ENCODE data around the gene TMEM108.

Gene TMEM108

DNA sequence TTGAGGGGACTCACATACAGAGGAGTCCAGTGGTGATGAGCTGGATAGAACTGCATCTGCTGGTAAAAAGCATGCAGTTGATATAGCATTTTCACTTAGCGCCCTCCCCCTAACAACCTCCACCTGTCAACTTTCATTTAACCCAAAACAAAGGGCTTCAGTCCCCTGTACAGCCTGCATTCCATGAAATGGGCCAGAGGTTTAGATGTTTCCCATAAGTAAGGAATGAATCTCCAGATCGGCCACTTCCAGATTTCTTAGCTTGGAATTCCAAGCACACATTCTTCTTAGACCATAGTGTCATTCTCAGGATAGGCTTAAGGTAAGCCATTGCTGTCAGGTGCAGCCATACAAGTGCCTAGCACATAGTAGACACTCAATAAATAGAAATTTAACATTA, 328.7 kb downstream of the TMEM108 start:
- H4K8ac ChIP-seq (ENCODE audit: low read depth, low read length) = no peak overlapping the region
- H2BK120ac ChIP-seq (ENCODE audit: insufficient read depth, low read length, poor library complexity) = no peak overlapping the region
- H3K4me2 ChIP-seq (ENCODE audit: low read length) = no peak overlapping the region
- no peak overlapping the region for H3K18ac ChIP-seq (ENCODE audit: low read length)
- no peak overlapping the region for H2AK5ac ChIP-seq (ENCODE audit: low read length)
- H3K4ac ChIP-seq (ENCODE audit: low read depth, low read length) = no peak overlapping the region
- H4K91ac ChIP-seq (ENCODE audit: low read depth, low read length) = no peak overlapping the region
- H3K27ac ChIP-seq (ENCODE audit: low read depth, low read length) = no peak overlapping the region
- no peak overlapping the region for H2AFZ ChIP-seq (ENCODE audit: insufficient read depth, low read length, poor library complexity)
- no peak overlapping the region for H4K12ac ChIP-seq (ENCODE audit: low read depth, low read length)
- H3K23ac ChIP-seq (ENCODE audit: low read length) = peak overlapping the region; percentile 62
- H3K9me3 ChIP-seq (ENCODE audit: insufficient read depth, low read depth, low read length) = no peaks in the 10 kb centered on the region
- H2BK5ac ChIP-seq (ENCODE audit: low read depth, low read length, poor library complexity) = no peak overlapping the region
- H3K79me1 ChIP-seq (ENCODE audit: low read length) = no peaks in the 10 kb centered on the region
- no peak overlapping the region for H2BK12ac ChIP-seq (ENCODE audit: low read length)
- no peaks in the 10 kb centered on the region for H3K27me3 ChIP-seq (ENCODE audit: insufficient read depth, low read length)
- no peaks in the 10 kb centered on the region for H3K4me1 ChIP-seq (ENCODE audit: control insufficient read depth in 1 of 2, insufficient read depth in 2 of 2, low read length in 2 of 2)
- H3K36me3 ChIP-seq (ENCODE audit: control insufficient read depth in 1 of 2, insufficient read depth in 2 of 2, low read length in 2 of 2) = no peaks in the 10 kb centered on the region
- H3K9ac ChIP-seq (ENCODE audit: low read length) = no peak overlapping the region
- no peaks in the 10 kb centered on the region for H3K79me2 ChIP-seq (ENCODE audit: control insufficient read depth, insufficient read depth, low read length, poor library complexity)
- no peak overlapping the region for H3K14ac ChIP-seq (ENCODE audit: low read length)
- no peak overlapping the region for H3K4me3 ChIP-seq (ENCODE audit: low read depth, low read length)
- DNase-seq = peak; percentile 58 to 72
- WGBS (ENCODE audit: extremely low coverage, insufficient coverage, insufficient read length) = no CpG with 5 or more reads among the region's 2 CpGs

DNA sequence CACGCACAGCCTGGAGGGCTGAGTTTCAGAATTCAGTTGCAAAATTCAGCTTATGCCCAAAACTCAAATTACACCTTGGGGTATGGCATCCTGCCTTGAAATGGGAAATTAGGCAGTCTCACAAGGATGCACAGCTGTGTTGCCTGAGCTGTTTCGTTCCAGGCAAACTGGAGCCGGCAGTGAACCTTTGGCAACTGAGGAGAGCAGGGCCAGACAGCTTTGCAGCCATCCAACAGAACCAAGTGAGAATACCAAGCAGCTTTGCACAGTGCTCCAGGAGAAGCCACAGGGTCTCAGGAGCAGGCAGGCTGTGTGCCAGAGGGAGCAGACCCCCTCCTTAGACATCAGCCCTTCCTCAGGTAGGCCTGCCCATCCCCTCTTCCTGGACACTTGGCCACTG, 329.2 kb downstream of the TMEM108 start:
- Histone ChIP-seq H4K12ac (ENCODE audit: low read depth, low read length) (no peak overlapping the region), H3K79me2 (ENCODE audit: control insufficient read depth, insufficient read depth, low read length, poor library complexity) (no peaks in the 10 kb centered on the region), H3K4ac (ENCODE audit: low read depth, low read length) (no peak overlapping the region), H3K79me1 (ENCODE audit: low read length) (no peaks in the 10 kb centered on the region), H2AK5ac (ENCODE audit: low read length) (no peak overlapping the region), H3K18ac (ENCODE audit: low read length) (no peak overlapping the region), H2AFZ (ENCODE audit: insufficient read depth, low read length, poor library complexity) (no peak overlapping the region), H3K9ac (ENCODE audit: low read length) (no peak overlapping the region), H3K23ac (ENCODE audit: low read length) (no peak overlapping the region), H3K4me1 (ENCODE audit: control insufficient read depth in 1 of 2, insufficient read depth in 2 of 2, low read length in 2 of 2) (no peaks in the 10 kb centered on the region), H2BK120ac (ENCODE audit: insufficient read depth, low read length, poor library complexity) (no peak overlapping the region), H3K9me3 (ENCODE audit: insufficient read depth, low read depth, low read length) (no peaks in the 10 kb centered on the region), H3K36me3 (ENCODE audit: control insufficient read depth in 1 of 2, insufficient read depth in 2 of 2, low read length in 2 of 2) (no peaks in the 10 kb centered on the region), H3K4me3 (ENCODE audit: low read depth, low read length) (no peak overlapping the region), H3K27ac (ENCODE audit: low read depth, low read length) (no peak overlapping the region), H2BK12ac (ENCODE audit: low read length) (no peak overlapping the region), H4K8ac (ENCODE audit: low read depth, low read length) (no peak overlapping the region), H4K91ac (ENCODE audit: low read depth, low read length) (no peak overlapping the region), H3K27me3 (ENCODE audit: insufficient read depth, low read length) (no peaks in the 10 kb centered on the region), H3K4me2 (ENCODE audit: low read length) (no peak overlapping the region), H2BK5ac (ENCODE audit: low read depth, low read length, poor library complexity) (no peak overlapping the region), H3K14ac (ENCODE audit: low read length) (no peak overlapping the region)
- WGBS (ENCODE audit: extremely low coverage, insufficient coverage, insufficient read length) = no CpG with 5 or more reads among the region's 3 CpGs
- DNase-seq = no peak

DNA sequence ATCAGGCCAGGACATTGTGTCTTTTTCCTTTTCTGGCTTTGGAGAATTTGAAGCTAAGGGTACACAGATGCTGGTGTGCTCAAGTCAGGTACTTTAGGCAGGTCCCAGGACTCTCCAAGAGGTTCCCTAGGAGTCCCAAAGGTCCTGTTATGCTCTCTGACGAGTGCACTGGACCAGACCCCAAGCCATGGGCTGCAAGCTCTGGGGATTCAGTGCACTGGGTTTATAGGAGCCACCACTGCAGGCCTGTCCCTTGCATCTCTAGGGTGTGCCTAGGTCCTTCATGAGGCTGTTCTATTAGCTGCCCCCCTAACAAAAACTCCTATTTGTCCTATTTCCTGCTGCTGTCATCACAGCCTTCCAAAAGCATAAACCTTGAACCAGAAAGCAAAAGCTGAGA, 329.8 kb downstream of the TMEM108 start:
- DNase-seq = no peak
- no peak overlapping the region for H2AFZ ChIP-seq (ENCODE audit: insufficient read depth, low read length, poor library complexity)
- no peaks in the 10 kb centered on the region for H3K9me3 ChIP-seq (ENCODE audit: insufficient read depth, low read depth, low read length)
- no peak overlapping the region for H3K4me3 ChIP-seq (ENCODE audit: low read depth, low read length)
- no peak overlapping the region for H3K14ac ChIP-seq (ENCODE audit: low read length)
- H3K36me3 ChIP-seq (ENCODE audit: control insufficient read depth in 1 of 2, insufficient read depth in 2 of 2, low read length in 2 of 2) = no peaks in the 10 kb centered on the region
- no peak overlapping the region for H3K4ac ChIP-seq (ENCODE audit: low read depth, low read length)
- H4K12ac ChIP-seq (ENCODE audit: low read depth, low read length) = no peak overlapping the region
- no peak overlapping the region for H2BK12ac ChIP-seq (ENCODE audit: low read length)
- H3K27ac ChIP-seq (ENCODE audit: low read depth, low read length) = no peak overlapping the region
- no peak overlapping the region for H3K4me2 ChIP-seq (ENCODE audit: low read length)
- H2BK5ac ChIP-seq (ENCODE audit: low read depth, low read length, poor library complexity) = no peak overlapping the region
- no peak overlapping the region for H4K8ac ChIP-seq (ENCODE audit: low read depth, low read length)
- H3K79me1 ChIP-seq (ENCODE audit: low read length) = no peaks in the 10 kb centered on the region
- no CpG with 5 or more reads among the region's 1 CpG for WGBS (ENCODE audit: extremely low coverage, insufficient coverage, insufficient read length)
- H3K9ac ChIP-seq (ENCODE audit: low read length) = no peak overlapping the region
- no peak overlapping the region for H2AK5ac ChIP-seq (ENCODE audit: low read length)
- no peak overlapping the region for H3K18ac ChIP-seq (ENCODE audit: low read length)
- H3K79me2 ChIP-seq (ENCODE audit: control insufficient read depth, insufficient read depth, low read length, poor library complexity) = no peaks in the 10 kb centered on the region
- no peak overlapping the region for H4K91ac ChIP-seq (ENCODE audit: low read depth, low read length)
- H3K27me3 ChIP-seq (ENCODE audit: insufficient read depth, low read length) = no peaks in the 10 kb centered on the region
- no peak overlapping the region for H2BK120ac ChIP-seq (ENCODE audit: insufficient read depth, low read length, poor library complexity)
- H3K4me1 ChIP-seq (ENCODE audit: control insufficient read depth in 1 of 2, insufficient read depth in 2 of 2, low read length in 2 of 2) = no peaks in the 10 kb centered on the region
- no peak overlapping the region for H3K23ac ChIP-seq (ENCODE audit: low read length)

DNA sequence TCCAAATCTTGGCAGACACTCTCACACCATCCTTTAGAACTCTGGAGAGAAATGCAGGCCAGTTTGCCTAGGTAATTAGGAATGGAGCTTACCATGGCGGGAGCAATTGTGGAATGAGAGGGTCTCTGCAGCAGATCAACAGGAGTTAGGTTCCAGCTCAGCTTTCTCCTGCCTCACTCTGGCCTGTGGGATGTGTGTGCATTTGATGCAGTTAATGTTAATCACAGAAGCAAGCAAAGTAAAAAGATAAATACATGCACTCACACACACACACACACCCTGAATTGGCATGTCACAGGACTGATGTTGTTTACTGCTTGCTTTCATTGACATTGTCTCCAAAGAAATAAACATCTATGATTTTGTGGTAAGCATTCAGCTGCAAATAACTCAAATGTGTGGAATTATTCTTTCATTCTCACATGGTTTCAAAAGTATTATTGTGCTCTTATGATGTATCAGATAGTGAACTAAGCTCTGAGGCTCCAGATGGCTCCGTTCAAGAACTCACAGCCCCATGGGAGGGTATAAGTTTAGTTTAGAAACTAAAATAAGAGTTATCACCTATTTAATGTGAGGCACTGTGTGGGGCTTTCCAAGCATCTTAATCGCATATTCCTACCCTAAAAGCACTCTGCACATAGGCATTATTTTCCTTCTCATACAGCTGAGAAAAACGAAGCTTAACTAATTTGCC, 330.3 kb downstream of the TMEM108 start:
- no peak overlapping the region for H2AK5ac ChIP-seq (ENCODE audit: low read length)
- H2AFZ ChIP-seq (ENCODE audit: insufficient read depth, low read length, poor library complexity) = no peak overlapping the region
- H3K79me1 ChIP-seq (ENCODE audit: low read length) = no peaks in the 10 kb centered on the region
- no peak overlapping the region for H2BK120ac ChIP-seq (ENCODE audit: insufficient read depth, low read length, poor library complexity)
- no peaks in the 10 kb centered on the region for H3K9me3 ChIP-seq (ENCODE audit: insufficient read depth, low read depth, low read length)
- no peak overlapping the region for H3K14ac ChIP-seq (ENCODE audit: low read length)
- no peak overlapping the region for H2BK12ac ChIP-seq (ENCODE audit: low read length)
- no peaks in the 10 kb centered on the region for H3K79me2 ChIP-seq (ENCODE audit: control insufficient read depth, insufficient read depth, low read length, poor library complexity)
- H4K8ac ChIP-seq (ENCODE audit: low read depth, low read length) = no peak overlapping the region
- H4K12ac ChIP-seq (ENCODE audit: low read depth, low read length) = no peak overlapping the region
- H3K23ac ChIP-seq (ENCODE audit: low read length) = no peak overlapping the region
- H3K9ac ChIP-seq (ENCODE audit: low read length) = no peak overlapping the region
- H3K27ac ChIP-seq (ENCODE audit: low read depth, low read length) = no peak overlapping the region
- no peak overlapping the region for H3K4ac ChIP-seq (ENCODE audit: low read depth, low read length)
- H3K36me3 ChIP-seq (ENCODE audit: control insufficient read depth in 1 of 2, insufficient read depth in 2 of 2, low read length in 2 of 2) = no peaks in the 10 kb centered on the region
- no peak overlapping the region for H3K4me3 ChIP-seq (ENCODE audit: low read depth, low read length)
- no peak overlapping the region for H4K91ac ChIP-seq (ENCODE audit: low read depth, low read length)
- no peaks in the 10 kb centered on the region for H3K4me1 ChIP-seq (ENCODE audit: control insufficient read depth in 1 of 2, insufficient read depth in 2 of 2, low read length in 2 of 2)
- H3K4me2 ChIP-seq (ENCODE audit: low read length) = no peak overlapping the region
- no peak overlapping the region for H3K18ac ChIP-seq (ENCODE audit: low read length)
- WGBS (ENCODE audit: extremely low coverage, insufficient coverage, insufficient read length) = no CpG with 5 or more reads among the region's 4 CpGs
- no peaks in the 10 kb centered on the region for H3K27me3 ChIP-seq (ENCODE audit: insufficient read depth, low read length)
- no peak for DNase-seq
- no peak overlapping the region for H2BK5ac ChIP-seq (ENCODE audit: low read depth, low read length, poor library complexity)

All from trophoblast cell (in vitro differentiated cells and primary cell).